NCI-H187 treated with DMSO at 0.1 percent for 48 hours (cell line): Measurements from ENCODE around the gene OOEP.

Experiments
- DNase-seq: peaks from one replicate; lab custom pipeline; 2025; lab: John Stamatoyannopoulos, UW

Gene OOEP

DNA sequence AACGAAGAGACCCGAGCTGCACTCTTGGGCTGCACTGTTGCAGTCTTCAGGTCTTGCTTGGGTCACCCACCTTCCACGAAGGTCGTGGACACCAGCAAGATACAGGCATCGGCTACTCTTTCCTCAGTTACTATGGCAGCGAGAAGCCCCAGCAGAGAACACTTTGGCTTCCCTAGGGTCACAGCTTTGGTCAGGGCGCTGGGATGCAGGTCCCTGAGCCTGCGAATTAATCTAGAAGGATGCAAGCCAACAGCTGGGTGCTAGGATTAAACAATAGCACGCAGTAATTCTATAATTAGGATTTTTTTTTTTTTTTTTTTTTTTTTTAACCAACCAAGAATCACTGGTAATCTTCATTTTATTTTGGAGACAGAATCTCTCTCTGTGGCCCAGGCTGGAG is 5.1 kb downstream of the OOEP start:
- DNase-seq: no peak

DNA sequence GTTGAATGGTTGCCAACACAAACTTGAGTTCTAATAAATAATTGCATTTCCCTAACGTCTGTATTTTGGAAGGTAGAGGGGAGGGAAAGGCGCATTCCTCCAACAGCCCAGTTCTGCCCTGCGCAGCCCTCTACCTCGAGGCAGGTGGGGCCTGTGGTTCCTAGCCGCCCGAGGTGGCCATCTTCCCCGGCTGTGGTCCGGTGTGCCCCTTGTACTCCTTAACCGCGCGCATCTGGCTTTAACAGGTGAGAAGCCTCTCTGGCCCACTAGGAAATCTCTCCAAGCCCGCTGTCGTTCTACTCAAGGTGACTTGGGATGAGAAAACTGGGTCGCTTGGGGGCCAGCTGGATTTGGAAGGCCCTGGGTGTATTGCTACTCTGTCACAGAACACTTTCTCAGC is 5.6 kb downstream of the OOEP start:
- DNase-seq: no peak

DNA sequence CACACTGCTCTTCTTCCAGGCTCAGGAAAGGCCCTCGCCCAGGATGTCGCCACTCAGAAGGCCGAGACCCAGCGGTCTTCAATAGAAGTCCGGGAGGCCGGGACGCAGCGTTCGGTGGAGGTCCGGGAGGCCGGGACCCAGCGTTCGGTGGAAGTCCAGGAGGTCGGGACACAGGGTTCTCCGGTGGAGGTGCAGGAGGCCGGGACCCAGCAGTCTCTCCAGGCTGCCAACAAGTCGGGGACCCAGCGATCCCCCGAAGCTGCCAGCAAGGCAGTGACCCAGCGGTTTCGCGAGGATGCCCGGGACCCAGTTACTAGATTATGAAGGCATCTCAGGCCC is 6.2 kb downstream of the OOEP start:
- no peak for DNase-seq

DNA sequence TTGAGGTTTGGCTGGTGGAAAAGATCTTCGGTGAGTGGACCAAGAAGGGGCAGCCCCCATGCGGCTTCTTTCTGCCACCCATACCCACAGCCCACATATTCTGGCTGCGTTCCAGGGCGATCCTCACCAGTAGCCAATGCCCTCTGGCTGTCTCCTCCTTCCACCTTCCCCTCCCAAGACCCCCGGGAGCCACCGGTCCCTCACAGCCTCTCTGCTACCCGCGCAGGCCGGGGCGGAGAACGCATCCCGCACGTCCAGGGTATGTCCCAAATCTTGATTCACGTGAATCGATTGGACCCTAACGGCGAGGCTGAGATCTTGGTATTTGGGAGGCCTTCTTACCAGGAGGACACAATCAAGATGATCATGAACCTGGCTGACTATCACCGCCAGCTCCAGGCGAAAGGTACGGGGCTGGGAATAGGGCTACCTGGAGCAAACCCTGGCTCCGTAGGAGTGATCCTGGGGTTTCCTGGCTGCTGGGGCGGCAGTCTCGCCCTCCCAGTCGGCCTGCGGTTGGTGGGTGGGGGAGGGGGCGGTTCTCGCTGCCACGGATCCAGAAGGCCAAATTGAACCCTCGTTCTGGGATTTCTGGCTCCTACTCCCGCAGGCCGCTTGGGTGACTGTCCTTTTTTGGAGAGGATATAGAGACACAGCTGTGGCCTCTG is 6.7 kb downstream of the OOEP start:
- DNase-seq: no peak

DNA sequence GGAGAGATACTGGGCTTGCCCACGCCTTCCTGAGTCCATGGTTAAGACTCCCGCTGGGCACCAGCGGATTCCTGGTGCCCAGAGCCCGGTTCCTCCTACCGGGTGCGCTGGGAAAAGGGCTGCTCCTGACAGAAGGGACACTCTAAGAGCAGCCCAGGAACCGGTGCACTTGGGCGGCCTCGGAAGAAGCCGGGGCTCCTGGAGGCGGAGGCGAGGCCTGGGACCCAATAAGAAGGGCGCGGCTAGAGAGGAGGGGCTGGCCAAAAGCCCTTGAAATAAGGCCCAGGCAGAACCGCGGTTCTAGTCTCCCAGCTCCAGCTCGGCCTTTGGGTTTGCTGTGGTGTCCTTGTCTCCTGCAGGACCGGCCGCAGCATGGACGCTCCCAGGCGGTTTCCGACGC is 7.3 kb downstream of the OOEP start, which contains the start of gene KHDC3L:
Gene KHDC3L, plus strand, starts transcription at position 301 of the 400 bp plus-strand sequence. Its CDS starts 72 bp downstream, at position 373.
- no peak for DNase-seq

DNA sequence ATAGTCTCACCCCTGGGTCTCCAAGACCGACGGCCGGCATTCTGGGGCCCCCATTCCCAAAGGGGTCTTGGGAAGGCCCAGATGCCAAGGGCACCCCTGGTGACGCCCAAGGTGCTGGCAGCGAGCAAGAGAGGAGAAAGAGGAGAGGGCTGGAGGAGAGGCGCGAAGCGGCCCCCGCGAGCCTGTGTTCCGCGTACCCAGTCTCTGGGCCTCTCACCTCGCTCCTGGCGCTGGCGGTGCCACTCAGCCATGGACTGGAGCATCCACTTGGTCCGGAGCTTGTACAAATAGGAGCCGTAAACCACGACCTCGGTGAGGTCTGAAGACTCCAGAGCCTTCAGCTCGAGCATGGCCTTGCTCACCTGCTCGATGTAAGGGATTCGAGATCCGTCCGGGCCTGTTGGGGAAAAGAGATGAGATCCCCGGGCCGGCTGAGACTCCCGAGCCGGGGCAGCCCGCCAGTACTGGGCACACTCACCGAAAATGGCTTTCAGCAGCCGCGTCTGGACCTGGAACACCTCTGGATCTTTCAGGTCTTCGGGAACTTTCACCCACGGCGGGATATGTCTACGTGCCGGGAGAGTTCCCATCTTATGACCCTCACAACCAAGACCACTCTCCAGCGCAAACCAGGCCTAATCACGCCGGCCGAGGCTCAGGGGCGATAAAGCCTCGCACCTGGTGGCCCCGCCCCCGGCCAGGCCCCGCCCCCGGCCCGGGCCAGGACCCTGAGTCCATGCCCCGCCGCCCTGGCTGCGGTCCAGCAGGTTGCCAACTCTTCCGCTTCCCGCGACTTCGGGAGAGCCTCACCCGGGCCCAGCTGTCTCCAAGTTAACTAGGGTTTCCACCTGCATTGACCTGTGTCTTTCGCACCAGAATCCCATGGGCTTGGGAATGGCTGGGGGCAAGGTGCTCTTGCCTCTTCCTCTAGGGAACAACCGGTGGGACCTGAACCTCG is 15.8 kb downstream of the OOEP start, which contains the start of gene DPPA5:
Gene DPPA5, minus strand, starts transcription at position 641 of the 958 bp plus-strand sequence. Its CDS starts 51 bp downstream, at position 590.
- DNase-seq: no peak

DNA sequence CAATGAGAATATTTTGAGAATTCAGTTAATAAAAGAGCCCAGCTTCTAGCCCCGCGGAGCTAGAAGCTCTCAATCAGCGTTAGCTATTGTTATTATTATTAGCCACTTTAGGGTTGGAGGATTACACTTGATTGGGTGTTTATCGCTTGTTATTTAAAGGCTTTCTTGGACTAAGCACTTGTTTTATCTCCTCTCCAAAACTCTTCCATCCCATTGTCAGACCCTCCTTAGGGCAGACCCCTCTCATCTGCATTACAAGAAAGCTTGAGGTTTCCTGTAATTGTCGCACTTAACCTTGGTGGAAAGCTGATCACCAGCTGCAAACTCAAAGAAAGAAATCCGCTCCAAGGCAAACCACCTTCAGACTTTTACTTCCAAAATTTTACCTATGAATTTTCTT is 20.4 kb downstream of the OOEP start:
- no peak for DNase-seq

DNA sequence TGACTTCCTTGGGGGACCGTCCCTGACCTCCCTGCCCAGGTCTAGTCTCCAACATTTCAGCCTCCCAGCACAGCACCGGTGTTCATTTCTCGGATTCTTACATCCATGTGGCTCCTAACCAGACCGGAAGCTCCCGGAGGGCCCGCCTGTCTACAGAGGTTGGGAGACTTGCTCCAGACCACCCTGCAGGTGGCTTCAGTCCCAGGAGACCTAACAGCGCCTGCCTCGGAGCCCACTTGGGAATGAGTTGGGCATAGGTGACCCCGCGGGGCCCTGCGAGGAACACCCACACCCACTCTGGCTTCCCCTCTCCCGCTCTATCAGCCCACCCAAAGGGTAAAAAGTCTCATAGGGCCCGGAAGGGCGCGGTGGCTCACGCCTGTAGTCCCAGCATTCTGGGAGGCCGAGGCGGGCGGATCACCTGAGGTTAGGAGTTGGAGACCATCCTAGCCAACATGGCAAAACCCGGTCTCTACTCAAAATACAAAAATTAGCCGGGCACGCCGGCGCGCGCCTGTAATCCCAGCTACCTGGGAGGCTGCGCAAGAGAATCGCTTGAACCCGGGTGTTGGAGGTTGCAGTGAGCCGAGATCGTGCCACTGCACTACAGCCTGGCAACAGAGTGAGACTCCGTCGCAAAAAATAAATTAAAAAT is 21.0 kb downstream of the OOEP start:
- no peak for DNase-seq

DNA sequence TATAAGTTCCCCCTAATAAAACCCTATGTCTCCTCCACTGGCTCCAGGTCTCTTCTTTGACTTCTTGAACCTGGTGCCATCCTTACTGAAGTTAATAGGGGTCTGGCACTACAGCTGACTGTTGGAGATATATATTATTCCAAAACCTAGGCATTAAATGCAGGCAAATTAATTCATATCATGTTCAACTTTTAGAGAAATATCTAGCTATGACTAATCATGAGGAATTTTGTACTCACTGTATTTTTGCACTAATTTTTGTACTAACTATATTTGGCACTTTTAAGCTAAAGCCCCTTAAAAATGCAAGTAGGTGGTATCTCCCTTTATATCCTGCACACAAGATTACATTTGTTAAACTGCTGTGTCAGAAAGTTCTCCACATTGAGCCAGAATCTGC is 26.5 kb downstream of the OOEP start:
- DNase-seq: no peak

DNA sequence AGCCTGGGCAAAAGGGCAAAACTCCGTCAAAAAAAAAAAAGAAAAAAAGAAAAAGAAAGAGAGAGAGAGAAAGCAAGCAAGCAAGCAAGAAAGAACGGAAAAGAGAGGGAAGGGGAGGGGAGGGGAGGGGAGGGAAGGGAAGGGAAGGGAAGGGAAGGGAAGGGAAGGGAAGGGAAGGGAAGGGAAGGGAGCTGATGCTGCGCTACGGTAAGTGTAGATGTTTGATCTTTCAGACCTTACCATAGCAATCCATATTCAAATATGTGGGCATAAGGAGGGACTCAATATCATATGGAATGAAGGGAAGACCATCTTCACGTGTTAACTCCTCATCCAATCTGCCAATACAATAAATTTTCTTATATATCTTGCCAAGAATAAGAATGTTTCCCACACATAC is 27.5 kb downstream of the OOEP start:
- DNase-seq: no peak

DNA sequence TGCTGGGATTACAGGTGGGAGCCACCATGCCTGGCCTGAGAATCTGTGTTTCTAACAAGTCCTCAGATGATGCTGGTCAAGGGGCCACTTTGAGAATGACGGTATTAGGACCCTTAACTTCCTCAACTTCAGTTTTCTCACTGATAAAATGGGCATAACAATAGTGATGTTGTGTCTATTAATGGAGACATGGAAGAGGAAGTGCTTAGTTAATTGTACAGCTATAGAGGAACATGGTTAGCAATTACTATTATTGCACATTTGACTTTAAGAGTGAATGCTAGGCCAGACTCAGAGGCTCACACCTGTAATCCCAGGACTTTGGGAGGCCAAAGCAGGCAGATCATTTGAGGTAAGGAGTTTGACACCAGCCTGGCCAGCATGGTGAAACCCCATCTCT is 28.4 kb downstream of the OOEP start:
- no peak for DNase-seq

DNA sequence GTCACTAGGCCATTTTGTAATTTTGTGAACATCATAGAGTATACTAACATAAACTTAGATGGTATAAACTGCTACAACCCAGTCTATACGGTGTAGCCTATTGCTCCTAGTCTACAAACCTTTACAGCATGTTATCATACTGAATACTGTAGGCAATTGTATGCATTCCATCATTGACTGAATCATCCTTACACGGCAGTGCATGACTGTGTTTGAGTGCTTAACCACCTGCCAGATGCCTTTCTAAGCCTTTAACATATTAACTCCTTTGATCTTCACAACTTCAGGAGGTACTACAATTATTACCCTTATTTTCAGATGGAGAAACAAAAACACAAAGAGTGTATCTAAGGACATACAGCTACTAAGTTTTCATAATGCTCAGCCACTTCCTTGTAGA is 29.6 kb downstream of the OOEP start:
- no peak for DNase-seq

DNA sequence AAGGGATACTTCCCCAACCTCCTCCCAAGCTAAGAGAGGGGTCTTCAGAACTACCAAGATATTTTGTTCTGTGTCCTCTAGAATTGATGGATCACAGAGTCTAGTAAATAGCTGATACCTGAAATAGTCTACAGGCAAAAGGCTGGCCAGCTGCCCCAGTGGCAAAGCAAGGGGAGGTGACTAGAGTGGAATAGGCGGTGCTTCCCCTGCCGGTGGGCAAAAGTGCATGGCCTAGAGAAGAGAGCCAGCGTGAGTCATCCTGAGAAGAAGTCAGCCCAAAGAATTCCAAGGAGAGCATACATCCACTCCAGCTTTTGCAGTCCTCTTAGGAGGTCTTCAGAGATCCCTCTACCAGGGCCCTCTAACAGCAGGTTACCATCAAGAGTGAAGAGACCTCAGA is 30.4 kb downstream of the OOEP start:
- no peak for DNase-seq

DNA sequence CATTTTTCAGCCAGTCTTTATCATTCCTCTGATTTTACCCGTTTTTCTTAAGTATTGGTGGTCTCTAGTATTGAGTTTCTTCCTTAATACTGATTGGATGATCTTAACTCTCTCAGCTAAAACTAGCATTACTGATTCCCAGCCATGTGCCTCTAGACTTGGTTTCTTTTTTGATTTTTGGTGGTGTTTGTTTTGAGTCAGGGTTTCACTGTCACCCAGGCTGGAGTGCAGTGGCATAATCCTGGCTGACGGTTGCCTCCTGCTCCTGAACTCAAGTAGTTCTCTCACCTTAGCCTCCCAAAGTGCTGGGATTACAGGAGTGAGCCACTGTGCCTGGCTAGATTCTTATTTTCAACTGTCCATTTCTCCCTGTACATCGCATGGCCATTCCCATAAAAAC is 40.5 kb downstream of the OOEP start:
- no peak for DNase-seq

DNA sequence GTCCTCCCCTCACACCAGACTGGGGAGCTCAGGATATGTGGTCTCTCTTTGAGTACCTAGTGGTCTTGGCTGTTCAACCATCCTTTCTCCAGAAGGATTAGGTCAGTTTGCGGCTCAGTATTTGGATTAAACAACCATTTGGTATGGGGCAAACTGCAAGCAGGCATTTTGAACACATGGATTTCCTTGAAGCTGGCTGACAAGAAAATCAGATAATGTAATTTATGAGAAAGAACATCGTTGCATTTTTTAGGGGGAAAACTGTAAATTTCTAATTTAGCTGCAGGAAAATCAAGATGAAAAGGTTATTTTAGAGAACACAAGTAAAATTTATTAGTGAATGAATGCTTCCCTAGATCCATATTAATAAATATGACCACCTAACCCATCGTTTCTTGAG is 40.9 kb downstream of the OOEP start:
- no peak for DNase-seq

DNA sequence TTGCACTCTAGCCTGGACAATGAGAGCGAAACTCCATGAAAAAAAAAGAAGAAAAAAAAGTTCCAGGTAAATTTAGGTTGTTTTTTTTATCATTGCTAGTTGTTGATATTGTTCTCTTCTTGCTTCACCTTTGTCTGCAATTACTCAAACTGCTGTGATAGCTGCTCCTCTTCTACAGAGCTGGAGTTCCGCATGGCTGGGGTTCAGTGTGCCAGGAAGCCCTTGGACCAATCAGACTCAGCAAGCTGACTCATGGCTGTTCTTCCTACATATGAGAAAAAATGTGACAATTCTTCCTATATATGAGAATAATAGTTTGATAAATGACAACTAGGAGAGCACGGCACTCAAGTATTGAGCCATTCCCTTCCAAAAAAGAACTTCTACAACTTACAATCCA is 44.0 kb downstream of the OOEP start:
- DNase-seq: no peak

DNA sequence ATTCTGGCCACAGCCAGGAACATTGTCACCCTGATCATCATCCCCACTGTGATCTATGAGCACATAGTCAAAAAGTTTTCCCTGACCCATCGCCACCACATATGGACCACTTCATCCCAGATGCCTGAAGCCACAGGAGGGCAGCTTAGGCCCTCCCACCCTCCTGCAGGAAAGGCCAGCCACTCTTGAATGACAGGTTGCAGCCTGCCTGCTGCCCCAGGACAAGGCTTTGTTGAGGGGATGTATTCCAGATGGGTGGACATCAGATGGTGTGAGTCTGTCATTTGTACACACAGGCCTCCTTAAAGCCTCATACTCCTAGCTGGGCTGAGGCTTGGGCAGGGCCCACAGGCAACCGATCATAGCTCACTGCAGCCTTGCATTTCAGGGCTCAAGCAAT is 46.4 kb downstream of the OOEP start:
- no peak for DNase-seq
